Dedifferentiated amniotic fluid mesenchymal stem cell (primary cell): ENCODE data around the gene BTBD1.
"Not testable (repeated sequence)": the region's sequence is repeated elsewhere in the genome, so short reads cannot be mapped to it uniquely, and the experiment has no call there.

Source experiments
- DNase-seq: peaks from one replicate; pipeline ENCODE4 v3.0.0-alpha.2; 2016; ENCODE audit errors: extremely low spot score

Gene BTBD1

DNA sequence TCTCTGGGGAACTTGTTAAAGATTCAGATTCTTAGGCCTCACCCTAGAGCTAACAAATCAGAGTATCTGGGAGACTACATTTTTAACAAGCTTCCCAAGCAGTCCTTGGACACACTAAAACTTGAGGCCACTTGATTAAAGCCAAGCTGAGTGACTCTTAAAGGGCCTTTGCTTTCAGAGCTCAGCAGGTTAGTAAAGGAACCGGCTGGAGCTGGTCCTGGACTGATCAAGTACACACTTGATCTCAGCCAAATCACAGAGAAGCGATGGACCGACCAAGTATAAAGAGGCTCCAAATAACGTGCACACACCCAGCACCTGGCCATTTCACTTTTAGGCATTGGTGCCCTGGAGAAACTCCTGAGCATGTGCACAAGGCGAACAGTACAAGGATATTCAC lies 27.5 kb upstream of the BTBD1 start:
- no peak for DNase-seq

DNA sequence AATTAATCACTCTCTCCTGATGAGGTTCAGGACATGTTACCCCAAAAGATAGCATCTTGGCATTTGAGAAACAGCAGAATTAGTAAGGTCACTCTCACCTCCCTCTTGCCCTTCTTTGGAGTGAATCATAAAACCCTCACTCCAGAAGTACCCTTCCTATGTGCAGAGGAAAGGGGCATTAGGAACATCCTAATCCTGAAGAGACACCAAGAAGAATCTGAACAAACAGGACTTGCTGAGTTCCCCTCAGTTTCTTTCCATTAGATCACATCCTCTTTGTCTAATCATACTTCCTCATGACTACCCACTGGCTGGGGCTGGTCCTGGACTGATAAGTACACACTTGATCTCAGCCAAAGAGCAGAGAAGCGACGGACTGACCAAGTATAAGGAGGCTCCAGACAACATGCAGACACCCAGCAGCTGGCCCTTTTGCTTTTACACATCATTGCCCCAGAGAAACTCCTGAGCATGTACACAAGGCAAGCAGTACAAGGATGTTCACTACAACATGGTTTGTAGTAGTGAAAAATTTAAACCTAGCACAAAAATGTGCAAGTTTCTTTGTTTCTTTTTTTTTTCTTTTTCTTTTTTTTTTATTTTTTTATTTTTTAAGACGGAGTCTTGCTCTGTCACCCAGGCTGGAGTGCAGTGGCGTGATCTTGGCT lies 25.4 kb upstream of the BTBD1 start:
- DNase-seq = no peak

DNA sequence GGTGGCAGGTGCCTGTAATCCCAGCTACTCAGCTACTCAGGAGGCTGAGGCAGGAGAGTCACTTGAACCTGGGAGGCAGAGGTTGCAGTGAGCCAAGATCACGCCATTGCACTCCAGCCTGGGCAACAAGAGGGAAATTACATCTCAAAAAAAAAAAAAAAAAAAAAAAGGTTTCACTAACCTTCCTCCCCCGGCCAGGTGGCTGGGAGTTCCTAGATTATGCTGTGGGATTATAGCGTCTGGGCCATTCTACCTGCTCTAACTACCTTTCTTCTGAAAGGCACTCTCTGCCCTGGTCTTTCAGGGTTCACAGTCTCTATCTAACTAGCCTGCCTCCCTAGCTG lies 24.9 kb upstream of the BTBD1 start:
- not testable (repeated sequence) for DNase-seq

DNA sequence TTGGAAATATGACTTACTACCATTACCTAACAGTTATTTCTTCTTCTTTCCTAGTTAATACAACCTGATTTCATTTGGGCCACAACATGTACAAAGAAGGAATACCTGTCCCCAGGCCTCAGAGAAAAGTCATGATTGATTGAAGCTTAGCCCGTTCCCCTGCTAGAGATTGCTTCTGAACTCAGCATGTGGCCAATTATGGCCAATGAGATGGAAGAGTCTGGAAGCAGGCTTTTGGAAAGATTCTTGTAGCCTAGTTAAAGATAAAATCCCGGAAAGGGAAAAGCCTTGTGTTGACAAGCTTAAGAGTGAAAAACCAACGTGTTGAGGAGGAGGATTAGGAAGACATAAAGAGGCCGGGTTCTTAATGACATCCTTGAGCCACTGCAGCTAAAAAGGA lies 23.4 kb upstream of the BTBD1 start:
- no peak for DNase-seq

DNA sequence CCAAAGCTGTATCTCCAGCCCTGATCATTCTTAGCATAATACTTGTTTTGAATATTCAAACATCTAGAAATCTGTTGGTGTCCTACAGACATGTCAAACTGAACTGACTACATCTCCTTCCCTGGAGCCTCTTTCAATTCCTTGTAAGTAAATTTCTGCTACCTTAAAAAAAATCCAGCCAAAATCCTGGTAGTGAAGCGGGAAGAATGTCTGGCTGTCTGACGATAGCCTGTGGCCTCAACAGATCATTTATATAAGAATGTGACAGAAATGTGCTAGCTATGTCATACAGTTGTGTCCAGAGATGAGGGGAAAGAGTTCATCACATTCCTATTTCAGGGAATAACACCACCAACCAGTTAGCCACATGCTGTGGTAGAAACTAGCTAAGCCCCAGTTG lies 21.8 kb upstream of the BTBD1 start:
- no peak for DNase-seq

DNA sequence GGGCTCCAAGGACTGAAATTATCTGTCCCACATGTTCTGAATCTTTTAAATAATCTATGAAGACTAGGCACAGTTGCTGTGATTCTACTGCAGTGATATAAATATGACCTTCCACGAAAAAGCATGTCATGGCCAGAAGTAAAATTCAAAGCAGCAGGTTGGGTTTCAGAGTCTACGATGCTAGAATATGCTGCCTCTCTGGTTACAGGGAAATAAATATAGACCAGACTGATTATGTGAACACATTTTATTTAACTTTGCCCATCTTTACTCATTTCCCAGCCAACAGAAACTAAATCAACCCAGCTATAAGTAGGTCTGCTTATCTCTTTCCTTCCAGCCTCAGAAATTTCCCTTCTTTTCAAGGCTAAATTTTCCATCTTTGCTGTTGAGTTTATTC lies 20.5 kb upstream of the BTBD1 start:
- no peak for DNase-seq

DNA sequence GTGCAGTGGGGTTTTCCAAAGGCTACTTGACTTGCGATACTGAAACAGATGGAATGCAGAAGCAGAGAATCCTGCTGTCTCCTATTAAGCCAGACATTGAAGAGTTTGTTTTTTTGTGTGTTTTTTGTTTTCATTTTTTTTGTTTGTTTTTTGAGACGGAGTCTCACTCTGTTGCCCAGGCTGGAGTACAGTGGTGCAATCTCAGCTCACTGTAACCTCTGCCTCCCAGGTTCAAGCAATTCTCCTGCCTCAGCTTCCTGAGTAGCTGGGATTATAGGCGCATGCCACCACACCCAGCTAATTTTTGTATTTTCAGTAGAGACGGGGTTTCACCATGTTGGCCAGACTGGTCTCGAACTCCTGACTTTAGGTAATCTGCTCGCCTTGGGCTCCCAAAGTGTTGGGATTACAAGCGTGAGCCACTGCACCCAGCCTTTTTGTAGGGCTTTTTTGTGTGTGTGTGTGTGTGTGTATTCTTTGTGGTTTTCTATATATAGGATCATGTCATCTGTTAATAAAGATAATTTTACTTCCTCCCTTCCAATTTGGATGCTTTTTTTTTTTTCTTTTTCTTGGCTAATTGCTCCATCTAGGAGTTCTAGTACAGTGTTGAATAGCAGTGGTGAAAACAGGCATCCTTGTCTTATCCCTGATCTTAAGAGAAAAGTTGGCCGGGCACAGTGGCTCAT lies 19.0 kb upstream of the BTBD1 start:
- DNase-seq = not testable (repeated sequence)

DNA sequence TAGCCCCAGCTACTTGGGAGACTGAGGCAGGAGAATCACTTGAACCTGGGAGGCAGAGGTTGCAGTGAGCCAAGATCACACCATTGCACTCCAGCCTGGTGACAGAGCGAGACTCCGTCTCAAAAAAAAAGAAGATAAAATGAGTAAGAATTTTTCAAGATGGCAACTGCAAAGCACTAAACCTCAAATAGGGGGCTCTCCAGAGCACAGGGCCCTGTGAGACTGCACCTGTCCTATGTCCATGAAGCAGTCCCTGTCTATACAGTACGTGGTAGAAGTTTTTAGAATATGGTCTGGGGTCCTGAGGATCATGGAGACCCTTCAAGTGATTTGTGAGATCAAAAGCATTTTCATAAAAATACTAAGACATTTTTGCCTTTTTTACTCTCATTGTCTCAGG lies 18.4 kb upstream of the BTBD1 start:
- not testable (repeated sequence) for DNase-seq

DNA sequence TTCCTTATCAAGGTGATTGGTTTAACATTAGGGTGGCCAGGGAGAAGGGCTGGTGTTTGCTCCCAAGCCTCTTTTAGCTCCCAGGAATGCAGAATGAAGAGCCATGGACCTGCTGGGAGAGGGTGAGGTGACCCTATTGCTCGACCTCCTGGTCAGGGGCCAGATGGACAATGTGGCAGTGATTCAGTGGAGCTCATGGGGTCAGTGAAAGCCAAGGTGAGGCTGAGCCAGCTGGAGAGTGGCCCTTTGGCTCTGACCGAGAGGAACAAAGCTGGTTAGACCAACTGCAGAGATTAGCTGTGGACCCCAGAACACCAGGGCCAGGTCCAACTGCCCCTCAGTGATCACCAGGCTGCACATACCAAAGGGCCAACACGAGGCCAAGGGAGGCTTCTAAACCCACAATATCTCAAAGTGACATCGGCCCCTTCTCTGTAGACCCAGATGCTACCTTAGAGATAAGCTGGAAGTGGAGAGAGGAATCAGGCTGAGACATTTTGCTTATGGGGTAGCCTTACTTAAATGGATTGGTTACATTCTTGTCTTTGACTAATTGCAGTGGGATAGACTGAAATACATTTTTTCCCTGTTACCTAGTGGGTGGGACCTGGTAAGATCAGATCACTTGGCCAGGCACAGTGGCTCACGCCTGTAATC lies 15.8 kb upstream of the BTBD1 start:
- DNase-seq = no peak

DNA sequence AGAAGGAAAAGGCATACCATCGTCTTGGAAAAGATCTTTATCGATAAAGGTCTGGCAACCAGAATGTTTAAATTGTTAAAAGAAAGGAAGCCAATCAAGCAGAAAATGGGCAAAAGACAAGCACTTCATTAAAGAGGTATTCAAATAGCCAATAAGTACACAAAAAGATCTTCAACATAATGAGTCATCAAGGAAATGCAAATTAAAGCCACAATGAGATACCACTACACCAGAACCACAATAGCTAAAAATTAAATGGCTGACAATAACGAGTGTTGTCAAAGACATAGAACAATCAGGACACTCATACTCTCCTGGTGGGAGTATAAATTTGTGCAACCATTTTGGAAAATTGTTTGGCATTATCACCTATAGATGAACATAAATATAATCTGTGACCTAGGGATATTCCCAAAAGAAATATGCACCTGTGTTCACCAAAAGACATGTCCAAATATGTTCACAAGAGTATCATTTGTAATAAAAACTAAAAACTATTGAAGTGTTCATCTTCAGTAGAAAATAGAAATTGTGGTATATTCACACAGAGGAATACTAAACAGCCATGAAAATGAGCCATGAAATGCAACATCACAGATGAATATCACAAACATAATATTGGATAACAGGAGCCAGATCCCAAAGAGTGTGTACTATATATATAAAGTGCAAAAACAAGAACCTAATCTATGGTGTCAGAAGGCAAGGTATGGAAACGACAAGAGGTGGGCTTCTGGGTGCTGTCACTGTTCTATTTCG lies 14.4 kb upstream of the BTBD1 start:
- DNase-seq = no peak

DNA sequence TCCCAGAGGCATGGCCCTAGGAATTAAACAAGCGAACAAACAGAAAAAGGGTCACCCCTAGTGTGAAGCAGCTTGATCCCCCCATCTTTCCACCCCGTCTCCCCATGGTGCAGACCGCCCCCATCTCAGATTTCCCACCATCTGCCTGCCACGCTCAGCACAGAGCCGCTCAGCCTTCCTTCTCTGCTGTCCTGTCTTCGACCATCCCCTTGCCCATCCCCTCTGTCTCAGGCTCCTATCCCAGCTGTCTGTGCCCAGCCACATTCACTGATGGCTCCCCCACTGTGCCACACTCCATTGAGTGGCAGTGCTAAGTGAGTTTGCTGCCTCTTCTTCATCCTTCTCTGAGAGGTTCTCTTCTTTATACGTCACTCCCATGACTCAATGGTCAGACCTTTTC lies 11.7 kb upstream of the BTBD1 start:
- DNase-seq = no peak

DNA sequence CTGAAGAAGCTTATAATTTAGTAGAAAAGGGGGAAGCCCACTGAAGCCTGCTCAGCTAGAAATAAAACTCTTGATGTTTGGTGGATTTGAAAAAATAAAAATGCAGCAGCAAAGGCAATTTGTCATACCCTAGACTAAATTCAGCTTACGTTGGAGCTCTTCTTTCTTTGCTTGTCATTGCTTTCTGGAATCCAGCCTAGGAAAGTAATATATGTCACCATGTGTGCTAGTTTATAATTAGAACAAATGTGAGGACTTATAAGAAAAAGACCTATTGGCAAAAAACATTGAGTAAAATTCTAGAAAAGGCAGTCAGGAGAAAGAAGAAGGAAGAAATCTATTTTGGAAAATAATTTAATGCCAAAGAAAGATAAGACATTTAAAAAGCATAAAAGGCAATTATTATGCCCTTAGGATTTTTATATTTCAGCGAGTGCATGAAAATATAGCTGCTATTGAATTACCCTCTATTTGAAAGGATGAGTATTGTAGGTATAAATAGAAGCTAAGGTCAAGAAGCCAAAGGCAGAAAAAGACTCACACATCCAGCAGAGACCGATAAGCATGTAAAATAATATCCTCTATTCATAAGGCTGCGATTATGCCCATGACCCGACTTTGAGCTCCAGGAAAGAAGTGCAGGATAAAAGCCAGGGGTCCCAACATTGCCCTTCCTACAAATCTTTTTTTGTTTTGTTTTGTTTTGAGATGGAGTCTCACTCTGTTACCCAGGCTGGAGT lies 10.6 kb upstream of the BTBD1 start:
- no peak for DNase-seq

DNA sequence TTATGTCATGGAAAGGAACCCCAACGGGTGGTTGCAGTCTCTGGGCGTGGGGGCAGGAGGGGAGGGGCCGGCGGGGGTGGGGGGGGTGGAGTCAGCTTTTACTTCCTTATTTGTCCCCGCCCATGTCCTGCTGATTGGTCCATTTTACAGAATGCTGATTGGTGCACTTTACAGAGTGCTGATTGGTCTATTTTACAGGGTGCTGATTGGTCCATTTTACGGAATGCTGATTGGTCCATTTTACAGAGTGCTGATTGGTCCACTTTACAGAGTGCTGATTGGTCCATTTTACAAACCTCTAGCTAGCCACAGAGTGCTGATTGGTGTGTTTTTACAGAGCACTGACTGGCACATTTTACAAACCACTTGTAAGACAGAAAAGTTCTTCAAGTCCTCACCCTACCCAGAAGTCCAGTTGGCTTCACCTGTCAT lies 2.2 kb upstream of the BTBD1 start:
- DNase-seq = not testable (repeated sequence)

DNA sequence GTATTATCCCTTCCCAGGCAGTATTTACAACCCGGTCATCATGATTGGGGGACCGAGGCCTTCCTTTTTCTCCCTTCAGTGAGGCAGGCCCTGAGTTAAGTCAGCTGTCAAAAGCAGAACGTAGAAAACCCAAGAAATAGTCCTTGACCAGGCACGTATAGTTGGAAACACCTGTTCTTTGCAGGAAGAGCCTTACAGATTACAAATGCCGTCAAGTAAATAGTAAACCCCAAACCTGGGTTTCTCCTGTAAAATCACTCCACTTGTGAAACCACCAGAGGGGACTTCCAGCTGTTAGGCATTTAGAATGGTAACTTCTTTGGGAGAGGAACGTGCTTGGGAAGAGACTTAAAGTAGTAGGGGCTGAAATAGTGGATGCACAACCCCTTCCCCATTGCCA lies 1.0 kb upstream of the BTBD1 start:
- DNase-seq = no peak

DNA sequence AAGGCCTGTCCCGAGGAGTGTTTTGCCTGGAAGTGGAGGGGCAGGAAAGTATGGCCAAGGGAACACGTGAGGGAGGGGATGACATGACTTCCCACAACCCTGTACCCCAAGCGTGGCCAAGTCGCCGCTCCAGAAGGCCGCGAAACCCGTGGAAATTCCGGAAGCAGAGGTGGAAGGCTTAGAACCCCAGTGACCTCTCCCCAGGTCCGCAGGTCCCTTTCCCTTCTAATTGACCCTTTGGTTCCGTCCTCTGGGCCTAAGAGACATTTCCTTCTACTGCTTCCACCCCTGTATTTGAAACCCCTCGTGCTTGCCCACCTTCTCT lies 548 bp upstream of the BTBD1 start:
- no peak for DNase-seq

DNA sequence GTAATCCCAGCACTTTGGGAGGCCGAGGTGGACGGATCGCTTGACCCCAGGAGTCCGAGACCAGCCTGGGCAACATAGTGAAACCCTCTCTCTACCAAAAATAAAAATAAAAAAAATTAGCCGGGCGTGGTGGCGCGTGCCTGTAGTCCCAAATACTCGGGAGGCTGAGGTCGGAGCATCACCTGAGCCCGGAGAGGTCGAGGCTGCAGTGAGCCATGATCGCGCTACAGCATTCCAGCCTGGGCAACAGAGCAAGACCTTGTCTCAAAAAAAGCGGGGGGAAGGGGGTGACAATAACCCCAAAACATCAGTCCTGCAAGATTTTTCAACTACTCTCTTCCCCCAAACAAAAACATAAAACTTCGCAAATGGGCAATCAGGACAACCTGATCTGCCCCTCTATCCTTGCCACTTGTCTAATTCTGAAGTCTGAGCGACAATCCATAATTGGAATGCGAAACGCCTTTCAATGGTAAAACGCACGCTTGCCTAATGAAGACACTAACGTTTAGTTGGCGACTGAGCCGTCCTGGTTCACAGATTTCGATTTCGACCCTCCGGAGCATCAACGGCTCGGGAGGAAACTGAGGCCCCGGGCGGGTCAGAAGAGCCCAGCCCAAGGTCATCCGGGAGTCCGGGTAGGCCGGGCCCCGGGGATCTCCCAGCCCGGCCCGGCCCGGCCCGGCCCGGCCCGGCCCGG lies 868 bp downstream of the BTBD1 start:
- no peak for DNase-seq

DNA sequence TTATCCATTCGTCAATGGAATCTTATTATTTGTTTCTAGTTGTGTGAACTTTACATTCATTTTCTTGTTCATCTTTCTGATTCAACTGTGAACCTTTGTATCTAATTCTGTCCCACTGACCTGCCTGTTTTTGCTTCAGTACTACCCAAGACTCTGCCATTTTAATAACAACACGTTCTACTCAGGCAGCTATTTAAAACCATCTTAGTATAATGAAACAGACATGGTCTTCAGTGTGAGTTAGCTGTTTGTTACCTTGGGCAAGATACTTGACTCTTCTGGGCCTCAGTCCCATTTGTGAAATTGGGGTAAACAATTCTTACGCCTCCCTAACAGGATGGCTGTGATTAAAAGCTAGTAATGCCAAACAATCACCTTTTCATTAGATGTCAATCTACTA lies 1.6 kb downstream of the BTBD1 start:
- no peak for DNase-seq

DNA sequence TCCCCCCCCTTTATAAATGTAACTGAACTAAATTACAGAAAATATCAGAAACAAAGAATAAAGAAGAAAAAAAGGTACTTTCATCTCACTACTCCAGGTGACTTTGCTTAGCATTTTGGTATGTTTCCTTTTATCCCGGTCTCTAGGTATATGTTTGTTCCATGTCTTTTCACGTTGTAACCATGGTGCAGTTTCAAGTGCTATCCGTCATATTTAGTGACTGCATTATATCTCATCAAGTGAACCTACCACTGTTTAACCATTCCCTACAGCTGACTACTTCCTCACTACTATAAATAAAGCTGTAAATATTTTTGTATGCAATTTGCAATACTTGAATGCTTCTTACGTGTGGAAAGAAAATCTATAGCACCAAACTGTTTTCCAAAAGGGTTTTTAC lies 2.2 kb downstream of the BTBD1 start:
- no peak for DNase-seq

DNA sequence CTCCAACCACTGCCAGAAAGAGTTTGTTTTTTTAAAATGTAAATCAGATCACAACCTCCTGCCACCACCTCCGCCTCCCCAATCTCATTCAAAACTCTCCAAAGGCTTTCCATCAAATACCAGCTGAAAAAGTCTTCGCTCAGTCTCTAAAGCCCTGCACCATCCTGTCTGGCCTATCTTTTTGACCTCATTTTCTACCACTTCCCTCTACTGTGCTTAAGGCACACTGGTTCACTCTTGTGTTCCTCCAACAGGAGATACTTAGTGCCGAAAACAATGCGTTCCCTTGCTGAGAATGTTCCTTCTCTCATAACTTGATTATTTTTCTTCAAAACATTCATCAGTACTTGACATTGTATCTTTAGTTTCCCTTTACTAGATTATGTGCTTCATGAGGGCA lies 3.5 kb downstream of the BTBD1 start:
- no peak for DNase-seq

DNA sequence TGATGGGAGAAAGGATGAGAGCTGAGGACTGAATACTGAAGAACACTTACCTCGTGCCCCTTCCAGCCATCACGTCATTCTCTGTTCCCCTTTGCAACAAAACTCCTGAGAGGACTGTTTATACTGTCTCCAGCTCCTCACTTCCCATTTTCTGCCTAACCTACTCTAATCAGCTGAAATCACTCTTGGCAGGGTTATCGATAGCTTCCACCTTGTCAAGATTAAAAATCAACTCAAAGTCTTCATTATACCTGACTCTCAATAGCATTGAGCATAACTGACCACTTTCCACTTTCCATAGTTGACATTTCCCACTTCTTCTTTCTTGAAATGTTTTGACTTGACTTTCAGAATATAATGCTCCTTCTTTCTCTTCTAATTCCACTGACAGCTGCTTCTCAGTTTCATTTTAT lies 4.3 kb downstream of the BTBD1 start:
- no peak for DNase-seq

DNA sequence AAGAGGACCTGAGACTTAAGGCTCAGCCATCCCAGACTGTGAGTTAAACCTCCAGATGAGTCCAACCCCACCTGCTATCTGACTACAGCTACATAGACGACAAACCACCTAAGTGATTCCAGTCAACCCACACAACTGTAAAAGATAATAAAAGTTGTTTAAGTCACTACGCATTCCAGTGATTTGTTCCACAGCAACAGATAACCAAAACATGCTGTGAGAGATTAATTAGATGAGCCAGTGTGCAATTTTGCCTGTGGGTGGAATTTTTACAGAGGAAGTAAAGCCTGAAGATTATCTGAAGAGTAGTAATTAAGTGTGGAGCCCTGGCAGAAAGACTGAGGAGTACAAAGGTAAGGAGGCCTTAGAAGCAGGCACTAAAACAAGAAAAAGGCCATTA lies 5.4 kb downstream of the BTBD1 start:
- DNase-seq = no peak
